ENCODE measurements around the gene HOXB1. TPM values are rescaled to one million over a fixed set of nuclear protein-coding genes. Genes with fewer than 3 reads are reported as not detected.

HOXB1 gene
- total and polyA plus RNA-seq, 2 experiments from 2014 or later: not detected

GRCh38 chr17:48486557-48486956 lies 44.3 kb downstream of the HOXB1 start:
- no peaks in the 10 kb centered on the region for H4K20me1 ChIP-seq (ENCODE audit: insufficient read depth)
- in situ Hi-C loops (cut with MboI): no loop called here
- no peaks in the 10 kb centered on the region for H3K9me2 ChIP-seq (ENCODE audit: insufficient read depth)
- no peak for TF ChIP-seq EZH2phosphoT487 (IDR thresholded peaks at IDR 0.05; ENCODE audit: insufficient read depth, low read depth)
- TF ChIP-seq EZH2 (IDR thresholded peaks at IDR 0.05; ENCODE audit: insufficient read depth, poor library complexity, severe bottlenecking): no peak
- H3K27me3 ChIP-seq (replicated peaks; ENCODE audit: insufficient read depth): no peaks in the 10 kb centered on the region
- peak overlapping the region; percentile 69 for H3K4me2 ChIP-seq (ENCODE audit: unreplicated experiment)
- peaks cover 52% of the 10 kb centered on the region for H3K4me1 ChIP-seq (ENCODE audit: insufficient read depth)
- H3K27ac ChIP-seq: peak overlapping the region; percentile 46
- H3K36me3 ChIP-seq (ENCODE audit: low read depth): no peaks in the 10 kb centered on the region
- no peaks in the 10 kb centered on the region for H3K79me2 ChIP-seq (ENCODE audit: insufficient read depth)
- H3K9me3 ChIP-seq (ENCODE audit: low read depth): no peaks in the 10 kb centered on the region
- no peak overlapping the region for H2AFZ ChIP-seq
- no peak overlapping the region for H3K4me3 ChIP-seq
- 0 out of 2 replicates have a peak overlapping the region, but pooled peaks have one; percentile 19 for H3K9ac ChIP-seq
- H3F3A ChIP-seq (ENCODE audit: insufficient read depth): peaks cover 54% of the 10 kb centered on the region
- peak; percentile 97 for DNase-seq
- WGBS, 2 experiments (ENCODE audit: low coverage in 1 of 2, low lambda C conversion rate in 2 of 2, missing lambda C conversion rate in 2 of 2): 30 to 34% methylated on average over 5 of the region's 5 CpGs

GRCh38 chr17:48484850-48485249 lies 46.0 kb downstream of the HOXB1 start:
- Histone ChIP-seq H2AFZ (no peak overlapping the region), H3K4me1 (ENCODE audit: insufficient read depth) (peaks cover 52% of the 10 kb centered on the region), H3K4me3 (peak overlapping the region; percentile 43; the same call in 1 of the 2 replicates), H3K27me3 (replicated peaks; ENCODE audit: insufficient read depth) (no peaks in the 10 kb centered on the region), H4K20me1 (ENCODE audit: insufficient read depth) (no peaks in the 10 kb centered on the region), H3K4me2 (ENCODE audit: unreplicated experiment) (peak overlapping the region; percentile 72), H3K36me3 (ENCODE audit: low read depth) (no peaks in the 10 kb centered on the region), H3K9me3 (ENCODE audit: low read depth) (no peaks in the 10 kb centered on the region), H3K9me2 (ENCODE audit: insufficient read depth) (no peaks in the 10 kb centered on the region), H3K27ac (peak overlapping the region; percentile 94), H3K79me2 (ENCODE audit: insufficient read depth) (no peaks in the 10 kb centered on the region), H3K9ac (peak overlapping the region; percentile 63), H3F3A (ENCODE audit: insufficient read depth) (peaks cover 57% of the 10 kb centered on the region)
- TF ChIP-seq EZH2phosphoT487 (IDR thresholded peaks at IDR 0.05; ENCODE audit: insufficient read depth, low read depth) (no peak), EZH2 (IDR thresholded peaks at IDR 0.05; ENCODE audit: insufficient read depth, poor library complexity, severe bottlenecking) (no peak)
- in situ Hi-C loops (cut with MboI): no loop called here
- peak; percentile 78 for DNase-seq
- WGBS, 2 experiments (ENCODE audit: low coverage in 1 of 2, low lambda C conversion rate in 2 of 2, missing lambda C conversion rate in 2 of 2): 52 to 66% methylated on average over 2 of the region's 2 CpGs

- H3K36me3 ChIP-seq (ENCODE audit: low read depth): no peaks in the 10 kb centered on the region
- TF ChIP-seq EZH2 (IDR thresholded peaks at IDR 0.05; ENCODE audit: insufficient read depth, poor library complexity, severe bottlenecking): no peak
- no peak for TF ChIP-seq EZH2phosphoT487 (IDR thresholded peaks at IDR 0.05; ENCODE audit: insufficient read depth, low read depth)
- peak; percentile 76 for DNase-seq
- H3K27ac ChIP-seq: peak overlapping the region; percentile 94
- 30 to 33% methylated on average over 3 of the region's 3 CpGs for WGBS, 2 experiments (ENCODE audit: low coverage in 1 of 2, low lambda C conversion rate in 2 of 2, missing lambda C conversion rate in 2 of 2)
- H3K79me2 ChIP-seq (ENCODE audit: insufficient read depth): no peaks in the 10 kb centered on the region
- no peaks in the 10 kb centered on the region for H3K27me3 ChIP-seq (replicated peaks; ENCODE audit: insufficient read depth)
- H2AFZ ChIP-seq: no peak overlapping the region
- H3K9ac ChIP-seq: peak overlapping the region; percentile 63
- H3K9me3 ChIP-seq (ENCODE audit: low read depth): no peaks in the 10 kb centered on the region
- in situ Hi-C loops (cut with MboI): no loop called here
- H3K4me1 ChIP-seq (ENCODE audit: insufficient read depth): peaks cover 52% of the 10 kb centered on the region
- peak overlapping the region; percentile 72 for H3K4me2 ChIP-seq (ENCODE audit: unreplicated experiment)
- no peaks in the 10 kb centered on the region for H4K20me1 ChIP-seq (ENCODE audit: insufficient read depth)
- peak overlapping the region; percentile 43 for H3K4me3 ChIP-seq
- H3F3A ChIP-seq (ENCODE audit: insufficient read depth): peaks cover 57% of the 10 kb centered on the region
- no peaks in the 10 kb centered on the region for H3K9me2 ChIP-seq (ENCODE audit: insufficient read depth)
These were observed 46.6 kb downstream of the HOXB1 start for GRCh38 chr17:48484256-48484655.

- H3K4me2 ChIP-seq (ENCODE audit: unreplicated experiment): peak overlapping the region; percentile 75
- peak overlapping the region; percentile 68 for H3K9ac ChIP-seq
- in situ Hi-C loops (cut with MboI): no loop called here
- no peaks in the 10 kb centered on the region for H3K36me3 ChIP-seq (ENCODE audit: low read depth)
- no peaks in the 10 kb centered on the region for H3K9me2 ChIP-seq (ENCODE audit: insufficient read depth)
- peak overlapping the region; percentile 43 for H3K4me3 ChIP-seq
- no peak for TF ChIP-seq EZH2 (IDR thresholded peaks at IDR 0.05; ENCODE audit: insufficient read depth, poor library complexity, severe bottlenecking)
- no peak for TF ChIP-seq EZH2phosphoT487 (IDR thresholded peaks at IDR 0.05; ENCODE audit: insufficient read depth, low read depth)
- H3K79me2 ChIP-seq (ENCODE audit: insufficient read depth): no peaks in the 10 kb centered on the region
- peak; percentile 98 for DNase-seq
- no peaks in the 10 kb centered on the region for H3K9me3 ChIP-seq (ENCODE audit: low read depth)
- H2AFZ ChIP-seq: 0 out of 2 replicates have a peak overlapping the region, but pooled peaks have one; percentile 20
- peaks cover 52% of the 10 kb centered on the region for H3K4me1 ChIP-seq (ENCODE audit: insufficient read depth)
- no peaks in the 10 kb centered on the region for H3K27me3 ChIP-seq (replicated peaks; ENCODE audit: insufficient read depth)
- peaks cover 57% of the 10 kb centered on the region for H3F3A ChIP-seq (ENCODE audit: insufficient read depth)
- WGBS, 2 experiments (ENCODE audit: low coverage in 1 of 2, low lambda C conversion rate in 2 of 2, missing lambda C conversion rate in 2 of 2): 0 to 3% methylated on average over 6 of the region's 6 CpGs
- H3K27ac ChIP-seq: peak overlapping the region; percentile 94
- no peaks in the 10 kb centered on the region for H4K20me1 ChIP-seq (ENCODE audit: insufficient read depth)
These were observed 47.2 kb downstream of the HOXB1 start for GRCh38 chr17:48483471-48484131.
